Activated B cell treated with CpG ODN at 0.5 μM for 24 hours (primary cell): ENCODE results near the gene DCLRE1B. TPM values are rescaled to one million over a fixed set of nuclear protein-coding genes. Genes with fewer than 3 reads are reported as not detected.
A peak's percentile ranks its signal among the peaks of the same experiment; 100 is the strongest.

Source experiments
- ATAC-seq: fragments of 200-7000 bp; cut with Tn5 transposase; one replicate; pipeline ENCODE4 v1.10.0; 2021; ENCODE audit warnings: low read depth, mild to moderate bottlenecking, moderate library complexity
- CTCF ChIA-PET: fragments of 350-600 bp; sonication (Branson Sonifier 250); formaldehyde crosslinking; loops from one replicate; lab custom pipeline; 2021; ENCODE audit warnings: antibody characterized with exemption; lab: Charles Lee
- POLR2A ChIA-PET: fragments of 350-600 bp; sonication (Branson Sonifier 250); formaldehyde crosslinking; loops from one replicate; lab custom pipeline; 2021; ENCODE audit warnings: antibody characterized with exemption; lab: Charles Lee
- DNase-seq: peaks from one replicate; pipeline ENCODE4 v3.0.0; 2022
- H3K27ac Mint-ChIP-seq: one replicate; pipeline ENCODE4 v1.8.0; 2020; ENCODE audit warnings: mixed read lengths
- H3K27me3 Mint-ChIP-seq: one replicate; pipeline ENCODE4 v1.8.0; 2021; ENCODE audit warnings: mixed read lengths
- H3K36me3 Mint-ChIP-seq: one replicate; pipeline ENCODE4 v1.8.0; 2021; ENCODE audit warnings: low read depth, mixed read lengths
- H3K4me1 Mint-ChIP-seq: one replicate; pipeline ENCODE4 v1.8.0; 2021; ENCODE audit warnings: mixed read lengths
- H3K4me3 Mint-ChIP-seq: one replicate; pipeline ENCODE4 v1.8.0; 2020; ENCODE audit warnings: mild to moderate bottlenecking, mixed read lengths
- H3K9me3 Mint-ChIP-seq: one replicate; pipeline ENCODE4 v1.8.0; 2020; ENCODE audit warnings: mixed read lengths
- intact Hi-C: fragments of 100-400 bp; cut with micrococcal nuclease; formaldehyde crosslinking; loops from one replicate; pipeline ENCODE4 v1.15.1; 2024
- total RNA-seq: library from RNA; stranded (reverse); gene quantifications from 2 replicates; pipeline ENCODE4 v1.2.3, GENCODE V29; 2022
- TF ChIP-seq, protein P1 (sequence below): fragments of 200-600 bp; IDR thresholded peaks from one replicate; pipeline ENCODE4 v1.8.0; 2022; ENCODE audit warnings: antibody characterized with exemption, mild to moderate bottlenecking

The DCLRE1B gene
- total RNA-seq, 1 donor from 2014 or later = 5.4 TPM

DNA sequence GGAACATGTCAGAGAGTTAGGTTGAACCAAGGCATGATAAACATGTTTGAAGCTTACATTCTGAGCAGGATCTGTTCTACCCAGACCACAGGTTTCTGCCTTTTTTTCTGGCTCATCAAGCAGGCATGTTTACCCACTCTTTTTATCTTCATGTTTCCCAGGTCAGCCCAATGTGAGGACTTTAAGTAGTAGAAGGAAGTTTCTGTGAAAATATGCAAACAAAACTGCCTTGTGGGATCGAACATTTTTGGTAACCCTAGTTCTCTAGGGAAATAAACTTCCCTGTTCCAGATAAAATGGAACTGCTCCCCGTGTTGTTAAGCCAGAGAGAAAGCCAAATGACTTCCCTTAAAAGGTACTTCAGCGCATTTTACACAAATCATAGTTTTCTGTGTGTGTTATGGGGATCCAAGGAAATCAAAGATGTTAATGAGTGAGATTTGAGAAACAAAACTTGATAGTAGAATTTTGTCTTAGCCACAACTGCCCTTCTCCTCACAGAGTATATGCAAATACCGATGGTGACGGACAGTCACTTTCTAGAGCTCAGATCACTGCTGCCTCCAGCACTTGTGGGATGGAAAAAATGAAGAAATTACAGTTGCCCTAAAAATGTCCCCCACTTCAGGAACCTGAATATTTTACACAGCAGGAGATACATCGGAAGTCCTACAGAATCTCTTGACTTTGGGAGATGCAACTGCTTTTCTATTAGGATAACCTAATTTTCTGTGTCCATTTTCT lies 23.2 kb downstream of the DCLRE1B start:
- peak overlapping the region; percentile 99 for H3K4me3 Mint-ChIP-seq
- H3K27me3 Mint-ChIP-seq = no peaks in the 10 kb centered on the region
- ChIA-PET CTCF (interaction anchor here (1.3 to 5.5 kb wide), 3 partner anchors 21 to 93 kb away, joined by 5 to 43 read pairs (median 40); partner anchors contain the start of genes AP4B1 and DCLRE1B), POLR2A (interaction anchor here (0.6 to 4.5 kb wide), 12 partner anchors 10 to 855 kb away, joined by 3 to 127 read pairs (median 6); partner anchors contain the start of genes AP4B1, DCLRE1B, LRIG2 and PHTF1)
- H3K36me3 Mint-ChIP-seq = peaks cover 14% of the 10 kb centered on the region
- DNase-seq (no peak), ATAC-seq (no peak)
- peaks cover 43% of the 10 kb centered on the region for H3K4me1 Mint-ChIP-seq
- intact Hi-C loops = loop anchor here (2.0 to 10.0 kb wide), 4 partner anchors 20 to 1214 kb away; partner anchors contain the start of genes LRIG2, NRAS and PPM1J
- H3K9me3 Mint-ChIP-seq = no peaks in the 10 kb centered on the region
- TF ChIP-seq, protein P1, sequence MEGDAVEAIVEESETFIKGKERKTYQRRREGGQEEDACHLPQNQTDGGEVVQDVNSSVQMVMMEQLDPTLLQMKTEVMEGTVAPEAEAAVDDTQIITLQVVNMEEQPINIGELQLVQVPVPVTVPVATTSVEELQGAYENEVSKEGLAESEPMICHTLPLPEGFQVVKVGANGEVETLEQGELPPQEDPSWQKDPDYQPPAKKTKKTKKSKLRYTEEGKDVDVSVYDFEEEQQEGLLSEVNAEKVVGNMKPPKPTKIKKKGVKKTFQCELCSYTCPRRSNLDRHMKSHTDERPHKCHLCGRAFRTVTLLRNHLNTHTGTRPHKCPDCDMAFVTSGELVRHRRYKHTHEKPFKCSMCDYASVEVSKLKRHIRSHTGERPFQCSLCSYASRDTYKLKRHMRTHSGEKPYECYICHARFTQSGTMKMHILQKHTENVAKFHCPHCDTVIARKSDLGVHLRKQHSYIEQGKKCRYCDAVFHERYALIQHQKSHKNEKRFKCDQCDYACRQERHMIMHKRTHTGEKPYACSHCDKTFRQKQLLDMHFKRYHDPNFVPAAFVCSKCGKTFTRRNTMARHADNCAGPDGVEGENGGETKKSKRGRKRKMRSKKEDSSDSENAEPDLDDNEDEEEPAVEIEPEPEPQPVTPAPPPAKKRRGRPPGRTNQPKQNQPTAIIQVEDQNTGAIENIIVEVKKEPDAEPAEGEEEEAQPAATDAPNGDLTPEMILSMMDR = no peak
- peak overlapping the region; percentile 99 for H3K27ac Mint-ChIP-seq

DNA sequence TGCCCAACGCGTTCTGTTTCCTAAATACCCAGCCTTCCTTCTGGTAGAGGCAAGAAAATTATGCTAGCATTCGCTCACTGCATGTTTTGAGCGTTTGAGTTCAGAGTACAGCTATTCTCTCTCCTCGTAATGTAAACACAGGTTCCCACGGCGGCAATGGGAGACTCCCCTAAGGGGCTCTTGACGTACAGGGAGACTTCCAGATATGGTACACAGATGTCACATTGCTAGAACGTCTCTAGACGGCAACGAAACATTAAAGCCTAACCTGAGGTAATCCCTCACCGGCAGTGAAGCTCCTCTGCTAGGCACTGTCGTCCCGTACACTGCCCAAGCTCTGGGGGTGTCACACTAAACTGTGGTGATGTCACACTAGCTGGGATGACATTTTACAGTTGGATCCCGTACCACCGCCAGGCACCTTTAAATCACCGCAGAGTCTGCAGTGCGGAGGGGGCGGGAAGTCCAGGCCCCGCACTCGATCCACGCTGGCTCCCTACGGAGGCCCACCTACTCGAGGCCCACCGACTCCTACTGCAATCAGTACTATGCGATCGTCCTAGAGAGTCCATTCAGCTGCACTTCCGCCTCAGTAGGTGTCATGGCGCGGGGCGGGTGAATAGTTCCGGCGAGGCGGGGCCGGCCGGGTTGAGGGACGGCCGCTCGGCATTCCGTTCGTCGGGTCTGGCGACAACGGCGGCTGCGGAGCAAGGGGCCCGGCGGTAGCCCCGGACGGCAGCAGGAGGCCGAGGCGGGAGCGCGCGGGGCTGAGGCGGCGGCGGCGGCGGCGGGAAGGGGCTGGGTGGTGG lies 24.0 kb downstream of the DCLRE1B start, which contains the start of gene HIPK1:
Gene HIPK1, plus strand, starts transcription at position 384 of the 809 bp plus-strand sequence.
- ChIA-PET CTCF (interaction anchor here (1.0 to 5.5 kb wide), 6 partner anchors 17 to 94 kb away, joined by 3 to 43 read pairs (median 6); partner anchors contain the start of genes AP4B1 and DCLRE1B), POLR2A (interaction anchor here (0.7 to 4.5 kb wide), 18 partner anchors 10 to 856 kb away, joined by 3 to 127 read pairs (median 4); partner anchors contain the start of genes AP4B1, DCLRE1B, LRIG2 and PHTF1)
- no peaks in the 10 kb centered on the region for H3K27me3 Mint-ChIP-seq
- H3K9me3 Mint-ChIP-seq = no peaks in the 10 kb centered on the region
- peaks cover 20% of the 10 kb centered on the region for H3K36me3 Mint-ChIP-seq
- peak; percentile 93 for DNase-seq
- peak within 1 kb of the TSS; percentile 99 for H3K27ac Mint-ChIP-seq
- TF ChIP-seq, protein P1 = no peak
- intact Hi-C loops = loop anchor here (1.0 to 10.0 kb wide), 11 partner anchors 20 to 1214 kb away; partner anchors contain the start of genes CSDE1, DCLRE1B, LRIG2 and NRAS
- peaks cover 50% of the 10 kb centered on the region for H3K4me1 Mint-ChIP-seq
- ATAC-seq = peak; percentile 73
- peak within 1 kb of the TSS; percentile 99 for H3K4me3 Mint-ChIP-seq

DNA sequence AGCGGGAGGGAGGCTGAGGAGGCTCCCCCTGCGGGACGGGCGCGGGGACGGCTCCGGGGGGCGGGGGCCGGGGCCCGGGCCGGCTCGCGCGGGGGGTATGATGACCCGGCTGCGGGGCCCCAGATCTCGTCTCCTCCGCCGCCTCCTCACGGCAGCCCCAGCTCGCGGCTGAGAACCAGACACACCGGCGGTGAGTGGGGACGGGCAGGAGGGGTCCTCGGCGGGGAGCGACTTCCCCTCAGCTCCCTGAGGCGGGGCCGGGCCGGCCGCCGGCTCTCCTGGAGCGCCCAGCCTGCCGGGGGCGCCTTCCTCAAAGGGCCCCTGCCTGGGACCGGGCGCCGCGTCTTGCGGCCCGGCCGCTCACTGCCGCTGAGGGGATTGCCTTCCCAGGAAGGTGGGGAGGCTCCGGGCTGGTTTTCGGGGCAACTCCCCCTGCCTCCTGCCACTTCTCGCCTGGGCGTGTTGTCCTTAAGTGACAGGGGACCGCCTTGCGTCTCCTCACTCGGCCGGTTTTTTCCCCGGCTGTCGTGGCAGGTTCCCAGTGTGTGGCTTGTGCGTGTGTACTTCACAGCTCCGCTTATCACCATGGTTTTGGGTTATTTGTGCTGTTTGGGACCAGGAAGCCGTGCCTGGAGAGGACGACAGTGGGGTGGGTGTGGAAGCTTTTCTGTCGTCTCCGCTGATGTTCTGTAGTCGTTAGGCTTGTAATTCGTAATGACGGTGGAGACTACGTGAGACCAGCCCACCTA lies 24.8 kb downstream of the DCLRE1B start:
- Mint-ChIP-seq H3K36me3 (peaks cover 21% of the 10 kb centered on the region), H3K4me1 (peaks cover 54% of the 10 kb centered on the region), H3K4me3 (peak overlapping the region; percentile 99), H3K27ac (peak overlapping the region; percentile 91), H3K9me3 (no peaks in the 10 kb centered on the region), H3K27me3 (no peaks in the 10 kb centered on the region)
- TF ChIP-seq, protein P1 = no peak
- POLR2A ChIA-PET = interaction anchor here (0.7 to 4.5 kb wide), 15 partner anchors 9 to 857 kb away, joined by 3 to 127 read pairs (median 6); partner anchors contain the start of genes AP4B1, DCLRE1B, LRIG2 and PHTF1
- CTCF ChIA-PET = interaction anchor here (1.0 to 5.5 kb wide), 9 partner anchors 10 to 170 kb away, joined by 3 to 43 read pairs (median 6); partner anchors contain the start of genes AP4B1, DCLRE1B and PHTF1
- ATAC-seq (peak; percentile 40), DNase-seq (peak; percentile 65)
- intact Hi-C loops = loop anchor here (1.0 to 10.0 kb wide), 13 partner anchors 19 to 1215 kb away; partner anchors contain the start of genes CSDE1, DCLRE1B, LRIG2 and NRAS

DNA sequence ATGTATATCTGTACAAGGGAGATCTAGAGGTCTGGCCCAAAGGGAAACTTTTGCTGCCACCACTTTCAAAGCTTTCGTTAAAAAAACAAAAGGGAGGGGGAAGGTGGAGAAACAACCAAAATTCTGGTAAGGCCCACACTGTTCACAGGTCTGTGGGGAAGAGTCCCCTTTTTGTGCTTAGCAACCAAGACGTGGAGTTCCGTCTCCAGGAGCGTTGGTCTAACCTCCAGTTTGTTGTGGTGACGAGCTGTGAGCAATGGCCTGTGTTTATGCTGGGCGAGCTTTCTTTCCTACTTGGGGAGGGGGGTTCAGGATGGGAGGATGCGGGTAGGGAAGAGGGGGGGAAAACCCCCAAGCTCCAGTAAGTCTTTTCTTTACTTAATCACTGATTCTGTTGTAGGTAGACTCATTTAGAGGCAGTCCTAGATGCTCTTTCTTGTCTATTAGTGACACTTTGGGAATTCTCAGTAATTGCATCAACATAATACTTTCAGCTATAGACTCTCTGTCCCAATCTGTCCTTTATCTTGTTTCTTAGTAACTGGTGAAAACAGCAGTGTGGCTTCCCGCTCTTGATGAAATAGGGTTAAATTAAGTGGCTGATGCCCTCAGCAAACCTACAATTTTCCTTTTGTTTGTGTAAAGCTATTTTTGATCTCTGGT lies 25.5 kb downstream of the DCLRE1B start:
- peaks cover 61% of the 10 kb centered on the region for H3K4me1 Mint-ChIP-seq
- TF ChIP-seq, protein P1 = no peak

More for the DNA sequence above, 25.5 kb downstream of the DCLRE1B start:
- ATAC-seq (peak; percentile 10), DNase-seq (peak; percentile 21)
- peak overlapping the region; percentile 91 for H3K27ac Mint-ChIP-seq
- intact Hi-C loops = loop anchor here (5.0 to 10.0 kb wide), 2 partner anchors 582 to 976 kb away; partner anchors contain the start of genes SLC16A1 and TRIM33
- POLR2A ChIA-PET = interaction anchor here (0.9 to 4.5 kb wide), 9 partner anchors 9 to 171 kb away, joined by 3 to 127 read pairs (median 8); partner anchors contain the start of genes AP4B1, DCLRE1B, PHTF1 and RSBN1
- no peaks in the 10 kb centered on the region for H3K9me3 Mint-ChIP-seq
- no peaks in the 10 kb centered on the region for H3K27me3 Mint-ChIP-seq
- H3K36me3 Mint-ChIP-seq = peaks cover 21% of the 10 kb centered on the region
- peak overlapping the region; percentile 96 for H3K4me3 Mint-ChIP-seq
- CTCF ChIA-PET = interaction anchor here (1.0 to 5.5 kb wide), 7 partner anchors 10 to 171 kb away, joined by 4 to 43 read pairs (median 7); partner anchors contain the start of genes AP4B1, DCLRE1B and PHTF1
